ENCODE data around the gene SLC24A4. TPM values are rescaled to one million over a fixed set of nuclear protein-coding genes. Genes with fewer than 3 reads are reported as not detected.

The SLC24A4 gene
- total RNA-seq, 1 experiment from 2014 or later, result not detected

- DNase-seq (ENCODE audit: low read depth), result no peak
- in situ Hi-C loops (cut with HindIII; ENCODE audit: low pct_unique_long_range_greater_than_20kb, low sequenced_read_pairs), result no loop called here
Observed at GRCh38 chr14:92441751-92442504, 119.0 kb downstream of the SLC24A4 start.

- no peak for DNase-seq (ENCODE audit: low read depth)
- in situ Hi-C loops (cut with HindIII; ENCODE audit: low pct_unique_long_range_greater_than_20kb, low sequenced_read_pairs), result no loop called here
Observed at GRCh38 chr14:92443167-92443566, 120.2 kb downstream of the SLC24A4 start.

GRCh38 chr14:92443741-92444140 lies 120.8 kb downstream of the SLC24A4 start:
- in situ Hi-C loops (cut with HindIII; ENCODE audit: low pct_unique_long_range_greater_than_20kb, low sequenced_read_pairs), result no loop called here
- DNase-seq (ENCODE audit: low read depth), result no peak

- no peak for DNase-seq (ENCODE audit: low read depth)
- in situ Hi-C loops (cut with HindIII; ENCODE audit: low pct_unique_long_range_greater_than_20kb, low sequenced_read_pairs), result no loop called here
Observed at GRCh38 chr14:92446771-92447170, 123.8 kb downstream of the SLC24A4 start.

- no peak for DNase-seq (ENCODE audit: low read depth)
- in situ Hi-C loops (cut with HindIII; ENCODE audit: low pct_unique_long_range_greater_than_20kb, low sequenced_read_pairs), result no loop called here
Observed at GRCh38 chr14:92447416-92448197, 124.6 kb downstream of the SLC24A4 start.

GRCh38 chr14:92448786-92449185 lies 125.8 kb downstream of the SLC24A4 start:
- in situ Hi-C loops (cut with HindIII; ENCODE audit: low pct_unique_long_range_greater_than_20kb, low sequenced_read_pairs), result no loop called here

GRCh38 chr14:92449404-92450181 lies 126.6 kb downstream of the SLC24A4 start:
- in situ Hi-C loops (cut with HindIII; ENCODE audit: low pct_unique_long_range_greater_than_20kb, low sequenced_read_pairs), result no loop called here
- DNase-seq (ENCODE audit: low read depth), result no peak

More at GRCh38 chr14:92448786-92449185, 125.8 kb downstream of the SLC24A4 start:
- no peak for DNase-seq (ENCODE audit: low read depth)

GRCh38 chr14:92450351-92451070 lies 127.5 kb downstream of the SLC24A4 start:
- in situ Hi-C loops (cut with HindIII; ENCODE audit: low pct_unique_long_range_greater_than_20kb, low sequenced_read_pairs), result no loop called here
- DNase-seq (ENCODE audit: low read depth), result no peak

GRCh38 chr14:92451245-92451644 lies 128.3 kb downstream of the SLC24A4 start:
- in situ Hi-C loops (cut with HindIII; ENCODE audit: low pct_unique_long_range_greater_than_20kb, low sequenced_read_pairs), result no loop called here

GRCh38 chr14:92451755-92452154 lies 128.8 kb downstream of the SLC24A4 start:
- in situ Hi-C loops (cut with HindIII; ENCODE audit: low pct_unique_long_range_greater_than_20kb, low sequenced_read_pairs), result no loop called here

More at GRCh38 chr14:92451245-92451644, 128.3 kb downstream of the SLC24A4 start:
- no peak for DNase-seq (ENCODE audit: low read depth)

GRCh38 chr14:92452471-92452870 lies 129.5 kb downstream of the SLC24A4 start:
- in situ Hi-C loops (cut with HindIII; ENCODE audit: low pct_unique_long_range_greater_than_20kb, low sequenced_read_pairs), result no loop called here

More at GRCh38 chr14:92451755-92452154, 128.8 kb downstream of the SLC24A4 start:
- DNase-seq (ENCODE audit: low read depth), result no peak

GRCh38 chr14:92453691-92454090 lies 130.7 kb downstream of the SLC24A4 start:
- DNase-seq (ENCODE audit: low read depth), result no peak
- in situ Hi-C loops (cut with HindIII; ENCODE audit: low pct_unique_long_range_greater_than_20kb, low sequenced_read_pairs), result no loop called here

More at GRCh38 chr14:92452471-92452870, 129.5 kb downstream of the SLC24A4 start:
- DNase-seq (ENCODE audit: low read depth), result no peak

GRCh38 chr14:92455231-92455630 lies 132.3 kb downstream of the SLC24A4 start:
- DNase-seq (ENCODE audit: low read depth), result no peak
- in situ Hi-C loops (cut with HindIII; ENCODE audit: low pct_unique_long_range_greater_than_20kb, low sequenced_read_pairs), result no loop called here

GRCh38 chr14:92456215-92457015 lies 133.4 kb downstream of the SLC24A4 start:
- peak; percentile 38 for DNase-seq (ENCODE audit: low read depth)
- in situ Hi-C loops (cut with HindIII; ENCODE audit: low pct_unique_long_range_greater_than_20kb, low sequenced_read_pairs), result no loop called here

- in situ Hi-C loops (cut with HindIII; ENCODE audit: low pct_unique_long_range_greater_than_20kb, low sequenced_read_pairs), result no loop called here
- DNase-seq (ENCODE audit: low read depth), result no peak
Observed at GRCh38 chr14:92457016-92457565, 134.1 kb downstream of the SLC24A4 start.

- DNase-seq (ENCODE audit: low read depth), result no peak
- in situ Hi-C loops (cut with HindIII; ENCODE audit: low pct_unique_long_range_greater_than_20kb, low sequenced_read_pairs), result no loop called here
Observed at GRCh38 chr14:92458136-92459029, 135.4 kb downstream of the SLC24A4 start.

All from Caki2 (cell line).